ENCODE results near the gene RHD. TPM values are rescaled to one million over a fixed set of nuclear protein-coding genes. Genes with fewer than 3 reads are reported as not detected.
A peak's percentile ranks its signal among the peaks of the same experiment; 100 is the strongest.

RHD gene
- total RNA-seq, 2 experiments from 2014 or later, result not detected

DNA sequence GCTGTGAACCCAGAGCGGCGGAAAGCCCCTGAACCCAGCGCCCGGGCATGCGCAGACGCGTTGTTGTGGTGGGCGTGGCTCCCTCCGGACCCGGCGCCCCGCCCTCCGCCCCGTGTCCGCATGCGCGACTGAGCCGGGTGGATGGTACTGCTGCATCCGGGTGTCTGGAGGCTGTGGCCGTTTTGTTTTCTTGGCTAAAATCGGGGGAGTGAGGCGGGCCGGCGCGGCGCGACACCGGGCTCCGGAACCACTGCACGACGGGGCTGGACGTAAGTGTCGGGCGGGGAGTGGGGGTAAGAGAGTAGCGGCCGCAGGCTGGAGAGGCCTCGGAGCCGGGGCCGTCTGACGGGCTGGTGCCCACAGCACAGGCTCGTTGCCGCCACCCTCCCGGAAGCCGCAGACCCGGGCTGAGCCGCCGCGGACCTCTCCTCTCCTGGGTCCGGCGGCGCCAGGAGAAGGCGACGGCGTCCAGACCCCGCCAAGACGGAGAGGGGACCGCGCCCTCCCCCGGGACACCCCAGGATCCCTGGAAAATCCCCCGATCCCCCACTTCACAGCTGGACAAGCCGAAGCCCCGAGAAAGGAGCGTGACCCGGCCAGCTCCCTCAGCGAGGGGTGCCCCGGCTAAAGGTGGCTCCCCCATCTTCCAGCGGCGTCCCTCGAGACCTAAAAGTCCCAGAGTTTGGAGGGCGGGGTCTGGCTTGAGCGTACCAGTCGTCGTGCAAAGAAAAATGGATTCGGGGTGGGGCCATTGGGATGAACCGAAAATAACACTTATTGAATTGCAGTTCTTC is 66.1 kb downstream of the RHD start, which contains the start of gene TMEM50A:
Gene TMEM50A, plus strand, starts transcription at position 147 of the 794 bp plus-strand sequence. CDS start 2,153 bp downstream, outside the sequence.
- POLR2A ChIA-PET, result no interaction called here
- H3K4me3 ChIP-seq (ENCODE audit: low read depth, low read length, poor library complexity, severe bottlenecking), result peak within 1 kb of the TSS; percentile 93

DNA sequence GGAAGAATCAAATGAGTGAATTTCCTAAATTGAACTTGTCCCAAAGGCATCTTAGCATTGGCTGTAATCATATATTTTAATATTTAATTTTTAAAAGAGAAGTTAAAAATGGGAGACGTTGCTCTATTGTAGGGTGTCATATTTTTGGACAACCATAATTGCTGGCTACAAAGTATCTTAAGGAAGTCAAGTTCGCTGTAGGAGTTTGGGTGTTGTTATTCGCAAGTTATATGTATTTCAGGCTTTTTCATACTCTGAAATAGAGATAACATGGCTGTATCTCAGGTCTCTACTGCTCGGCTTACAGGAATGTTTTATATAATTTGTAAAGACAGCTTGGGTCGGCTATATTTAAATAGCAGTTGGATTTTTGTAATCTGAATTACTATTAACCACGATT is 66.7 kb downstream of the RHD start:
- CTCF ChIA-PET (ENCODE audit: unreplicated experiment), result no interaction called here
- TSS peak; percentile 64 for BruUV-seq (replicated peaks)
- intact Hi-C loops (cut with micrococcal nuclease; ENCODE audit: unreplicated experiment), result loop anchor here (5.0 kb wide), 1 partner anchor 92 kb away; the partner anchor contains the start of gene RSRP1

More for the DNA sequence above, 66.1 kb downstream of the RHD start, which contains the start of gene TMEM50A:
- Histone ChIP-seq H3K4me1 (ENCODE audit: insufficient read depth, low read length, poor library complexity, severe bottlenecking) (peaks cover 19% of the 10 kb centered on the region), H3K27ac (ENCODE audit: low read depth, low read length, poor library complexity, severe bottlenecking) (peak within 1 kb of the TSS; percentile 86), H3K4me2 (ENCODE audit: low read length) (peak within 1 kb of the TSS; percentile 99), H2AFZ (ENCODE audit: low read length) (peak within 1 kb of the TSS; percentile 77), H3K36me3 (ENCODE audit: insufficient read depth, low read length) (peaks cover 16% of the 10 kb centered on the region), H3K9me3 (ENCODE audit: low read length) (no peaks in the 10 kb centered on the region), H3K9me2 (ENCODE audit: insufficient read depth, low read length) (no peaks in the 10 kb centered on the region), H4K20me1 (ENCODE audit: insufficient read depth, low read length) (peaks cover 6% of the 10 kb centered on the region), H3K79me2 (ENCODE audit: insufficient read depth, low read depth, low read length) (peaks cover 53% of the 10 kb centered on the region)
- peak; percentile 87 for DNase-seq (ENCODE audit: low spot score)
- TF ChIP-seq CTCF (conservative IDR thresholded peaks at IDR 0.05; ENCODE audit: low read length) (no peak), EZH2phosphoT487 (IDR thresholded peaks at IDR 0.05; ENCODE audit: borderline replicate concordance, low read depth, low read length) (no peak)
- no TSS peak for BruUV-seq (replicated peaks)
- intact Hi-C loops (cut with micrococcal nuclease; ENCODE audit: unreplicated experiment), result loop anchor here (5.0 kb wide), 1 partner anchor 91 kb away; the partner anchor contains the start of gene RSRP1
- CTCF ChIA-PET (ENCODE audit: unreplicated experiment), result no interaction called here

More for the DNA sequence above, 66.7 kb downstream of the RHD start:
- peaks cover 6% of the 10 kb centered on the region for H4K20me1 ChIP-seq (ENCODE audit: insufficient read depth, low read length)
- POLR2A ChIA-PET, result interaction anchor here (1.1 kb wide), 1 partner anchor 9 kb away, joined by 4 read pairs; no protein-coding TSS in a partner anchor
- peak; percentile 22 for DNase-seq (ENCODE audit: low spot score)
- H3K9me3 ChIP-seq (ENCODE audit: low read length), result no peaks in the 10 kb centered on the region
- peak overlapping the region; percentile 77; the same call in 1 of the 2 replicates for H2AFZ ChIP-seq (ENCODE audit: low read length)
- peaks cover 22% of the 10 kb centered on the region for H3K36me3 ChIP-seq (ENCODE audit: insufficient read depth, low read length)
- peak overlapping the region; percentile 99 for H3K4me2 ChIP-seq (ENCODE audit: low read length)
- peaks cover 55% of the 10 kb centered on the region for H3K79me2 ChIP-seq (ENCODE audit: insufficient read depth, low read depth, low read length)
- peak overlapping the region; percentile 93 for H3K4me3 ChIP-seq (ENCODE audit: low read depth, low read length, poor library complexity, severe bottlenecking)
- no peaks in the 10 kb centered on the region for H3K9me2 ChIP-seq (ENCODE audit: insufficient read depth, low read length)
- H3K4me1 ChIP-seq (ENCODE audit: insufficient read depth, low read length, poor library complexity, severe bottlenecking), result peaks cover 19% of the 10 kb centered on the region
- H3K27ac ChIP-seq (ENCODE audit: low read depth, low read length, poor library complexity, severe bottlenecking), result peak overlapping the region; percentile 86
- TF ChIP-seq CTCF (conservative IDR thresholded peaks at IDR 0.05; ENCODE audit: low read length), result no peak
- TF ChIP-seq EZH2phosphoT487 (IDR thresholded peaks at IDR 0.05; ENCODE audit: borderline replicate concordance, low read depth, low read length), result no peak
